K562 (cell line): ENCODE results near the gene MAGI2.

ENCODE experiments used
- ESRRB ChIP-seq: fragments of 250-450 bp; sonication (Bioruptor Pico); IDR thresholded peaks from 2 replicates; pipeline ENCODE4 v1.5.0; 2020; ENCODE audit warnings: mild to moderate bottlenecking, moderate library complexity, borderline replicate concordance
- JUN ChIP-seq, 2 experiments: sonication (generic) in 1 of 2; formaldehyde crosslinking in 1 of 2; IDR thresholded peaks; 2 replicates each; pipeline versions ENCODE4 v1.6.1 to v1.8.0; 2012 to 2022; ENCODE audit warnings: borderline replicate concordance in 2 of 2, mild to moderate bottlenecking in 2 of 2, improper control_type of control experiment in 1 of 2, low read depth in 1 of 2, low read length in 1 of 2, missing genetic modification reagents in 1 of 2
- MAZ ChIP-seq, 2 experiments: fragments of 450-650 bp in 1 of 2; sonication (generic) in 1 of 2; formaldehyde crosslinking; IDR thresholded peaks in 1 of 2; conservative IDR thresholded peaks in 1 of 2; 2 replicates each; pipeline versions ENCODE4 v1.4.0 to v1.5.0; 2020; ENCODE audit warnings: mild to moderate bottlenecking in 1 of 2, missing genetic modification reagents in 1 of 2
- NCOA1 ChIP-seq: fragments of 450-650 bp; IDR thresholded peaks from 2 replicates; pipeline ENCODE4 v1.6.1; 2016; ENCODE audit warnings: low read depth
- PHF20 ChIP-seq: fragments of 450-650 bp; IDR thresholded peaks from 2 replicates; pipeline ENCODE4 v1.6.1; 2018; ENCODE audit not compliant: partially characterized antibody
- POLR2AphosphoS2 ChIP-seq: IDR thresholded peaks from 2 replicates; pipeline ENCODE4 v1.6.1; 2012; ENCODE audit warnings: low read length, improper control_type of control experiment
- SIN3A ChIP-seq, 2 experiments: fragments of 150-350 bp in 1 of 2; IDR thresholded peaks; 2 replicates each; pipeline ENCODE4 v1.6.1; 2011 to 2016; ENCODE audit warnings: borderline replicate concordance in 2 of 2, low read depth in 2 of 2, low read length in 2 of 2, mild to moderate bottlenecking in 2 of 2, moderate library complexity in 2 of 2; ENCODE audit not compliant: control insufficient read depth in 1 of 2
- SP1 ChIP-seq: sonication (generic); formaldehyde crosslinking; IDR thresholded peaks from 2 replicates; pipeline ENCODE4 v1.8.1; 2022; ENCODE audit warnings: mild to moderate bottlenecking, missing genetic modification reagents
- ZC3H8 ChIP-seq: fragments of 450-650 bp; IDR thresholded peaks from 2 replicates; pipeline ENCODE4 v1.6.1; 2017
- ZNF384 ChIP-seq: IDR thresholded peaks from 2 replicates; pipeline ENCODE4 v1.6.1; 2012; ENCODE audit warnings: low read depth, low read length, improper control_type of control experiment
- TF ChIP-seq, protein P1 (sequence below): fragments of 250-450 bp; sonication (Bioruptor Pico); IDR thresholded peaks from 2 replicates; pipeline ENCODE4 v1.5.0; 2020; ENCODE audit warnings: mild to moderate bottlenecking, borderline replicate concordance
- TF ChIP-seq, protein P2 (sequence below): fragments of 450-650 bp; formaldehyde crosslinking; IDR thresholded peaks from 2 replicates; pipeline ENCODE4 v1.4.0; 2022; ENCODE audit warnings: missing genetic modification characterization
- TF ChIP-seq, protein P3 (sequence below): sonication (generic); formaldehyde crosslinking; IDR thresholded peaks from 2 replicates; pipeline ENCODE4 v1.8.1; 2023; ENCODE audit warnings: mild to moderate bottlenecking, missing genetic modification reagents
- TF ChIP-seq, protein P4 (sequence below), 3 experiments: IDR thresholded peaks in 2 of 3; conservative IDR thresholded peaks in 1 of 3; 2 replicates each; pipeline ENCODE4 v1.5.1; 2011 to 2012; ENCODE audit warnings: low read length in 3 of 3, mild to moderate bottlenecking in 3 of 3, control low read depth in 2 of 3, improper control_type of control experiment in 1 of 3, inconsistent platforms in 1 of 3, low read depth in 1 of 3, mixed read lengths in 1 of 3, moderate library complexity in 1 of 3; ENCODE audit not compliant: insufficient read depth in 2 of 3

DNA sequence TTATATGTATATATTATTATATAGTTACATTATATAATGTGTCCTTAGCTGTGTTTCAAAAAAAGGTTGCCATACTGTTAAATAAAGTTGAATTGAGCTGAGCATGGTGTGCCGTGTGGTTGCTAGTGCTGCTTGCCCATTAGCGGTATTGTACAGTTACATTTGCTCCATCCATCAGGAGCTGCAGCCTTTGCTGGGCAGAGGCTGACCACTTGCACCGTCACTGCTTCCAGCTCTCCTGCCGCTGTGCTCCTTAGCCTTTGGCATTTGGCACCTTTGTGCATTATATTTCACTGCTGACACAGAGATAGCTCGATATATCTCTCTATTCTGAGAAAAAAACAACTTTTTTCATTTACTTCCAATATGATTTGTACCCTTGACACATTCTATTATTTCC, 1282.7 kb downstream of the MAGI2 start:
- TF ChIP-seq JUN (IDR thresholded peaks at IDR 0.05; ENCODE audit: borderline replicate concordance, low read depth, low read length) (no peak), JUN (CRISPR knock-in tag; IDR thresholded peaks at IDR 0.05; ENCODE audit: borderline replicate concordance) (no peak), ZNF384 (no peak), SP1 (CRISPR knock-in tag) (no peak), ZC3H8 (no peak), ESRRB (no peak), POLR2AphosphoS2 (no peak), NCOA1 (no peak), PHF20 (no peak), SIN3A (IDR thresholded peaks at IDR 0.05; ENCODE audit: borderline replicate concordance in 2 of 2, control insufficient read depth in 1 of 2, low read depth in 2 of 2, low read length in 2 of 2) (no peak), MAZ (CRISPR knock-in tag; conservative IDR thresholded peaks at IDR 0.05 in 1 of 2, IDR thresholded peaks at IDR 0.05 in 1 of 2) (no peak)
- TF ChIP-seq, protein P1, sequence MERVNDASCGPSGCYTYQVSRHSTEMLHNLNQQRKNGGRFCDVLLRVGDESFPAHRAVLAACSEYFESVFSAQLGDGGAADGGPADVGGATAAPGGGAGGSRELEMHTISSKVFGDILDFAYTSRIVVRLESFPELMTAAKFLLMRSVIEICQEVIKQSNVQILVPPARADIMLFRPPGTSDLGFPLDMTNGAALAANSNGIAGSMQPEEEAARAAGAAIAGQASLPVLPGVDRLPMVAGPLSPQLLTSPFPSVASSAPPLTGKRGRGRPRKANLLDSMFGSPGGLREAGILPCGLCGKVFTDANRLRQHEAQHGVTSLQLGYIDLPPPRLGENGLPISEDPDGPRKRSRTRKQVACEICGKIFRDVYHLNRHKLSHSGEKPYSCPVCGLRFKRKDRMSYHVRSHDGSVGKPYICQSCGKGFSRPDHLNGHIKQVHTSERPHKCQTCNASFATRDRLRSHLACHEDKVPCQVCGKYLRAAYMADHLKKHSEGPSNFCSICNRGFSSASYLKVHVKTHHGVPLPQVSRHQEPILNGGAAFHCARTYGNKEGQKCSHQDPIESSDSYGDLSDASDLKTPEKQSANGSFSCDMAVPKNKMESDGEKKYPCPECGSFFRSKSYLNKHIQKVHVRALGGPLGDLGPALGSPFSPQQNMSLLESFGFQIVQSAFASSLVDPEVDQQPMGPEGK (CRISPR knock-in tag) = no peak
- TF ChIP-seq, protein P2, sequence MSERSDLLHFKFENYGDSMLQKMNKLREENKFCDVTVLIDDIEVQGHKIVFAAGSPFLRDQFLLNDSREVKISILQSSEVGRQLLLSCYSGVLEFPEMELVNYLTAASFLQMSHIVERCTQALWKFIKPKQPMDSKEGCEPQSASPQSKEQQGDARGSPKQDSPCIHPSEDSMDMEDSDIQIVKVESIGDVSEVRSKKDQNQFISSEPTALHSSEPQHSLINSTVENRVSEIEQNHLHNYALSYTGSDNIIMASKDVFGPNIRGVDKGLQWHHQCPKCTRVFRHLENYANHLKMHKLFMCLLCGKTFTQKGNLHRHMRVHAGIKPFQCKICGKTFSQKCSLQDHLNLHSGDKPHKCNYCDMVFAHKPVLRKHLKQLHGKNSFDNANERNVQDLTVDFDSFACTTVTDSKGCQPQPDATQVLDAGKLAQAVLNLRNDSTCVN (CRISPR knock-in tag) = no peak
- TF ChIP-seq, protein P3, sequence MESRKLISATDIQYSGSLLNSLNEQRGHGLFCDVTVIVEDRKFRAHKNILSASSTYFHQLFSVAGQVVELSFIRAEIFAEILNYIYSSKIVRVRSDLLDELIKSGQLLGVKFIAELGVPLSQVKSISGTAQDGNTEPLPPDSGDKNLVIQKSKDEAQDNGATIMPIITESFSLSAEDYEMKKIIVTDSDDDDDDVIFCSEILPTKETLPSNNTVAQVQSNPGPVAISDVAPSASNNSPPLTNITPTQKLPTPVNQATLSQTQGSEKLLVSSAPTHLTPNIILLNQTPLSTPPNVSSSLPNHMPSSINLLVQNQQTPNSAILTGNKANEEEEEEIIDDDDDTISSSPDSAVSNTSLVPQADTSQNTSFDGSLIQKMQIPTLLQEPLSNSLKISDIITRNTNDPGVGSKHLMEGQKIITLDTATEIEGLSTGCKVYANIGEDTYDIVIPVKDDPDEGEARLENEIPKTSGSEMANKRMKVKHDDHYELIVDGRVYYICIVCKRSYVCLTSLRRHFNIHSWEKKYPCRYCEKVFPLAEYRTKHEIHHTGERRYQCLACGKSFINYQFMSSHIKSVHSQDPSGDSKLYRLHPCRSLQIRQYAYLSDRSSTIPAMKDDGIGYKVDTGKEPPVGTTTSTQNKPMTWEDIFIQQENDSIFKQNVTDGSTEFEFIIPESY (CRISPR knock-in tag) = no peak
- TF ChIP-seq, protein P4, sequence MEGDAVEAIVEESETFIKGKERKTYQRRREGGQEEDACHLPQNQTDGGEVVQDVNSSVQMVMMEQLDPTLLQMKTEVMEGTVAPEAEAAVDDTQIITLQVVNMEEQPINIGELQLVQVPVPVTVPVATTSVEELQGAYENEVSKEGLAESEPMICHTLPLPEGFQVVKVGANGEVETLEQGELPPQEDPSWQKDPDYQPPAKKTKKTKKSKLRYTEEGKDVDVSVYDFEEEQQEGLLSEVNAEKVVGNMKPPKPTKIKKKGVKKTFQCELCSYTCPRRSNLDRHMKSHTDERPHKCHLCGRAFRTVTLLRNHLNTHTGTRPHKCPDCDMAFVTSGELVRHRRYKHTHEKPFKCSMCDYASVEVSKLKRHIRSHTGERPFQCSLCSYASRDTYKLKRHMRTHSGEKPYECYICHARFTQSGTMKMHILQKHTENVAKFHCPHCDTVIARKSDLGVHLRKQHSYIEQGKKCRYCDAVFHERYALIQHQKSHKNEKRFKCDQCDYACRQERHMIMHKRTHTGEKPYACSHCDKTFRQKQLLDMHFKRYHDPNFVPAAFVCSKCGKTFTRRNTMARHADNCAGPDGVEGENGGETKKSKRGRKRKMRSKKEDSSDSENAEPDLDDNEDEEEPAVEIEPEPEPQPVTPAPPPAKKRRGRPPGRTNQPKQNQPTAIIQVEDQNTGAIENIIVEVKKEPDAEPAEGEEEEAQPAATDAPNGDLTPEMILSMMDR (IDR thresholded peaks at IDR 0.05 in 2 of 3, conservative IDR thresholded peaks at IDR 0.05 in 1 of 3; ENCODE audit: insufficient read depth in 2 of 3, low read depth in 1 of 3, low read length in 3 of 3) = no peak
